Smooth muscle cell (in vitro differentiated cells): ENCODE results near the gene IGSF22. TPM values are rescaled to one million over a fixed set of nuclear protein-coding genes. Genes with fewer than 3 reads are reported as not detected.

Experiments
- DNase-seq: peaks from one replicate; lab custom pipeline; 2025; ENCODE audit not compliant: unreplicated experiment; lab: John Stamatoyannopoulos, UW
- H2AFZ ChIP-seq: fragments of 200-600 bp; sonication (generic); 2 replicates; pipeline ENCODE4 v1.6.0; 2016; ENCODE audit warnings: antibody characterized with exemption, low read depth, mild to moderate bottlenecking
- H3F3A ChIP-seq: fragments of 200-600 bp; sonication (generic); 2 replicates; pipeline ENCODE4 v1.6.0; 2017; ENCODE audit warnings: antibody characterized with exemption, low read depth
- H3K27ac ChIP-seq: fragments of 200-600 bp; sonication (generic); 2 replicates; pipeline ENCODE4 v1.5.1; 2016; ENCODE audit warnings: low read depth, mild to moderate bottlenecking
- H3K27me3 ChIP-seq: fragments of 200-600 bp; sonication (generic); 2 replicates; pipeline ENCODE4 v1.6.1; 2016; ENCODE audit warnings: low read depth, mild to moderate bottlenecking
- H3K36me3 ChIP-seq: fragments of 200-600 bp; sonication (generic); 2 replicates; pipeline ENCODE4 v1.5.1; 2016; ENCODE audit warnings: low read depth
- H3K4me1 ChIP-seq: fragments of 200-600 bp; sonication (generic); 2 replicates; pipeline ENCODE4 v1.5.1; 2016; ENCODE audit warnings: low read depth
- H3K4me2 ChIP-seq: fragments of 200-600 bp; sonication (generic); 2 replicates; pipeline ENCODE4 v1.6.0; 2016; ENCODE audit warnings: mild to moderate bottlenecking
- H3K4me3 ChIP-seq: fragments of 200-600 bp; sonication (generic); 2 replicates; pipeline ENCODE4 v1.5.1; 2016; ENCODE audit warnings: mild to moderate bottlenecking
- H3K79me2 ChIP-seq: fragments of 200-600 bp; sonication (generic); 2 replicates; pipeline ENCODE4 v1.6.0; 2016; ENCODE audit warnings: low read depth, mild to moderate bottlenecking
- H3K9ac ChIP-seq: fragments of 200-600 bp; sonication (generic); 2 replicates; pipeline ENCODE4 v1.6.0; 2016; ENCODE audit warnings: low read depth
- H3K9me3 ChIP-seq: fragments of 200-600 bp; sonication (generic); replicated peaks from 2 replicates; pipeline ENCODE4 v1.5.1; 2016; ENCODE audit warnings: low read depth
- H4K20me1 ChIP-seq: fragments of 200-600 bp; sonication (generic); 2 replicates; pipeline ENCODE4 v1.6.0; 2016; ENCODE audit warnings: low read depth
- CTCF ChIP-seq: fragments of 200-600 bp; sonication (generic); IDR thresholded peaks from 2 replicates; pipeline ENCODE4 v1.5.1; 2017; ENCODE audit warnings: borderline replicate concordance, mild to moderate bottlenecking, antibody characterized with exemption; ENCODE audit not compliant: insufficient read depth, poor library complexity, severe bottlenecking
- WGBS: methylation state at CpG from one replicate; pipeline ENCODE4 v1.1.7; 2016; ENCODE audit warnings: low lambda C conversion rate; 5-methylcytosine and 5-hydroxymethylcytosine counted together
- polyA plus RNA-seq: library from polyadenylated mRNA; unstranded; fragments of >200 nt; fragmentation: Nextera tagmentation; extraction: Ambion mirVana; gene quantifications from 2 replicates; pipeline ENCODE4 v1.2.1, GENCODE V29; 2016
- total RNA-seq: library from RNA; depleted of rRNA; stranded (reverse); fragments of >200 nt; gene quantifications from 2 replicates; pipeline ENCODE4 v1.2.3, GENCODE V29; 2014

The IGSF22 gene
- total and polyA plus RNA-seq, 2 experiments from 2014 or later = not detected

- no peaks in the 10 kb centered on the region for H3K27me3 ChIP-seq
- H3K36me3 ChIP-seq = no peaks in the 10 kb centered on the region
- no peak overlapping the region for H3K4me3 ChIP-seq
- WGBS = 78% methylated on average over 5 of the region's 5 CpGs
- no peak overlapping the region for H2AFZ ChIP-seq
- H3K9ac ChIP-seq = no peak overlapping the region
- H4K20me1 ChIP-seq = no peaks in the 10 kb centered on the region
- no peaks in the 10 kb centered on the region for H3K4me1 ChIP-seq
- no peak for DNase-seq
- H3F3A ChIP-seq = no peaks in the 10 kb centered on the region
- no peaks in the 10 kb centered on the region for H3K9me3 ChIP-seq
- H3K4me2 ChIP-seq = no peak overlapping the region
- no peaks in the 10 kb centered on the region for H3K79me2 ChIP-seq
- no peak for TF ChIP-seq CTCF
- H3K27ac ChIP-seq = no peak overlapping the region
Observed at GRCh38 chr11:18772211-18772610, 46.2 kb upstream of the IGSF22 start.

- Histone ChIP-seq H3F3A (no peaks in the 10 kb centered on the region), H3K4me2 (no peak overlapping the region), H3K27me3 (no peaks in the 10 kb centered on the region), H3K4me1 (no peaks in the 10 kb centered on the region), H3K36me3 (no peaks in the 10 kb centered on the region), H3K4me3 (no peak overlapping the region), H4K20me1 (no peaks in the 10 kb centered on the region), H3K27ac (no peak overlapping the region), H2AFZ (no peak overlapping the region), H3K79me2 (no peaks in the 10 kb centered on the region), H3K9ac (no peak overlapping the region), H3K9me3 (no peaks in the 10 kb centered on the region)
- TF ChIP-seq CTCF = no peak
- no peak for DNase-seq
- WGBS = 82% methylated on average over 13 of the region's 13 CpGs
Observed at GRCh38 chr11:18771266-18772035, 45.5 kb upstream of the IGSF22 start.

GRCh38 chr11:18770479-18771125 is 44.6 kb upstream of the IGSF22 start:
- WGBS = 83% methylated on average over 11 of the region's 11 CpGs
- Histone ChIP-seq H4K20me1 (no peaks in the 10 kb centered on the region), H3F3A (no peaks in the 10 kb centered on the region), H3K36me3 (no peaks in the 10 kb centered on the region), H3K9ac (no peak overlapping the region), H3K9me3 (no peaks in the 10 kb centered on the region), H2AFZ (no peak overlapping the region), H3K27ac (no peak overlapping the region), H3K79me2 (no peaks in the 10 kb centered on the region), H3K4me2 (no peak overlapping the region), H3K4me3 (no peak overlapping the region), H3K4me1 (no peaks in the 10 kb centered on the region), H3K27me3 (no peaks in the 10 kb centered on the region)
- TF ChIP-seq CTCF = no peak
- DNase-seq = no peak
